DND-41 (cell line): ENCODE data around the gene COL26A1.

Source experiments
- ATAC-seq: fragments of 200-7000 bp; cut with Tn5 transposase; 3 replicates; pipeline ENCODE4 v1.9.1; 2021; ENCODE audit warnings: low read depth; ENCODE audit not compliant: insufficient read depth
- DNase-seq: peaks from one replicate; pipeline ENCODE4 v3.0.0-alpha.2; 2020
- H2AFZ ChIP-seq: 2 replicates; pipeline ENCODE4 v1.6.0; 2012; ENCODE audit warnings: low read depth, low read length
- H3K27ac ChIP-seq: 2 replicates; pipeline ENCODE4 v1.5.1; 2012; ENCODE audit warnings: low read length, inconsistent platforms
- H3K27me3 ChIP-seq: fragments of 200-600 bp; sonication (generic); 2 replicates; pipeline ENCODE4 v1.6.0; 2012; ENCODE audit warnings: low read length, mild to moderate bottlenecking, inconsistent platforms; ENCODE audit not compliant: insufficient read depth, poor library complexity
- H3K36me3 ChIP-seq: 2 replicates; pipeline ENCODE4 v1.5.1; 2012; ENCODE audit warnings: low read length, inconsistent platforms; ENCODE audit not compliant: insufficient read depth
- H3K4me1 ChIP-seq: 2 replicates; pipeline ENCODE4 v1.5.1; 2012; ENCODE audit warnings: mild to moderate bottlenecking, low read length; ENCODE audit not compliant: insufficient read depth
- H3K4me2 ChIP-seq: 2 replicates; pipeline ENCODE4 v1.6.0; 2012; ENCODE audit warnings: mild to moderate bottlenecking, moderate library complexity, low read length, inconsistent platforms; ENCODE audit not compliant: insufficient read depth
- H3K4me3 ChIP-seq, 2 experiments: fragments of 200-600 bp in 1 of 2; shearing (Covaris generic) in 1 of 2; 2 replicates each; pipeline ENCODE4 v1.5.1; 2012 to 2016; ENCODE audit warnings: inconsistent platforms in 2 of 2, low read length in 2 of 2, mild to moderate bottlenecking in 2 of 2, low read depth in 1 of 2, moderate library complexity in 1 of 2
- H3K79me2 ChIP-seq: 2 replicates; pipeline ENCODE4 v1.6.0; 2012; ENCODE audit warnings: low read length, inconsistent platforms; ENCODE audit not compliant: insufficient read depth
- H3K9ac ChIP-seq: 2 replicates; pipeline ENCODE4 v1.6.0; 2012; ENCODE audit warnings: low read depth, mild to moderate bottlenecking, inconsistent platforms, low read length, moderate library complexity
- H3K9me3 ChIP-seq: 2 replicates; pipeline ENCODE4 v1.5.1; 2012; ENCODE audit warnings: low read length, moderate library complexity, mild to moderate bottlenecking, inconsistent platforms; ENCODE audit not compliant: insufficient read depth, severe bottlenecking
- H4K20me1 ChIP-seq: 2 replicates; pipeline ENCODE4 v1.6.0; 2012; ENCODE audit warnings: low read length; ENCODE audit not compliant: insufficient read depth
- EZH2 ChIP-seq: IDR thresholded peaks from 3 replicates; pipeline ENCODE4 v1.6.1; 2012; ENCODE audit warnings: borderline replicate concordance, low read depth, mild to moderate bottlenecking, moderate library complexity, low read length, inconsistent platforms; ENCODE audit not compliant: severe bottlenecking
- TF ChIP-seq, protein P1 (sequence below): IDR thresholded peaks from 2 replicates; pipeline ENCODE4 v1.5.1; 2012; ENCODE audit warnings: borderline replicate concordance, low read length, moderate library complexity, mild to moderate bottlenecking; ENCODE audit not compliant: poor library complexity, severe bottlenecking; ENCODE audit errors: extremely low read depth

COL26A1 gene

GRCh38 chr7:101534873-101535272 is 172.2 kb downstream of the COL26A1 start:
- TF ChIP-seq, protein P1, sequence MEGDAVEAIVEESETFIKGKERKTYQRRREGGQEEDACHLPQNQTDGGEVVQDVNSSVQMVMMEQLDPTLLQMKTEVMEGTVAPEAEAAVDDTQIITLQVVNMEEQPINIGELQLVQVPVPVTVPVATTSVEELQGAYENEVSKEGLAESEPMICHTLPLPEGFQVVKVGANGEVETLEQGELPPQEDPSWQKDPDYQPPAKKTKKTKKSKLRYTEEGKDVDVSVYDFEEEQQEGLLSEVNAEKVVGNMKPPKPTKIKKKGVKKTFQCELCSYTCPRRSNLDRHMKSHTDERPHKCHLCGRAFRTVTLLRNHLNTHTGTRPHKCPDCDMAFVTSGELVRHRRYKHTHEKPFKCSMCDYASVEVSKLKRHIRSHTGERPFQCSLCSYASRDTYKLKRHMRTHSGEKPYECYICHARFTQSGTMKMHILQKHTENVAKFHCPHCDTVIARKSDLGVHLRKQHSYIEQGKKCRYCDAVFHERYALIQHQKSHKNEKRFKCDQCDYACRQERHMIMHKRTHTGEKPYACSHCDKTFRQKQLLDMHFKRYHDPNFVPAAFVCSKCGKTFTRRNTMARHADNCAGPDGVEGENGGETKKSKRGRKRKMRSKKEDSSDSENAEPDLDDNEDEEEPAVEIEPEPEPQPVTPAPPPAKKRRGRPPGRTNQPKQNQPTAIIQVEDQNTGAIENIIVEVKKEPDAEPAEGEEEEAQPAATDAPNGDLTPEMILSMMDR: no peak
- TF ChIP-seq EZH2: no peak
- Histone ChIP-seq H3K9ac (no peak overlapping the region), H3K4me2 (no peak overlapping the region), H3K4me1 (peaks cover 3% of the 10 kb centered on the region; the same call in 1 of the 2 replicates), H3K9me3 (no peaks in the 10 kb centered on the region), H2AFZ (no peak overlapping the region), H3K36me3 (no peaks in the 10 kb centered on the region), H3K27ac (no peak overlapping the region), H4K20me1 (peaks cover 3% of the 10 kb centered on the region; the same call in 1 of the 2 replicates), H3K79me2 (no peaks in the 10 kb centered on the region), H3K27me3 (peaks cover 17% of the 10 kb centered on the region), H3K4me3 (no peak overlapping the region)
- DNase-seq: no peak
- ATAC-seq: no peak

DNA sequence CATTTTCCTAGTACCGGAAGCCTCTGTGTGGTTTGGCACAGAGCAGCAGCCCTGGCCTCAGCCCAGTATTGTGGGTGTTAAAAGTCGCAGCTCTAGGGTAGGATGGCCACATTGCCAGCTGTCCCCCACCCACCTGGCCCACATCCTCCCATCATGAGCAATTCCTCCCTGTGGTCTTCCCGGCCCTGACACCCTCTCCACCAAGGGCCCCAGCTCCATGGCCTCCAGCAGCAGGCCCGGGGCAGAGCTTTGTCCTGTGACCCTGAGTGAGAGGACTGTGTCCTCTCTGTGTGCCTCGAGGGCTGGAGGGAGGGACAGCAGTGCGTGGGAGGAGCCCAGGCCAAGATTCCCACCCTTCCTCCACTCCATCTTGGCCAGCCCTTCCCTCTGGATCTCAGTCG is 172.7 kb downstream of the COL26A1 start:
- no peak for TF ChIP-seq EZH2
- TF ChIP-seq, protein P1: no peak
- no peak overlapping the region for H3K4me3 ChIP-seq
- H3K27ac ChIP-seq: no peak overlapping the region
- peaks cover 17% of the 10 kb centered on the region for H3K27me3 ChIP-seq
- H3K79me2 ChIP-seq: no peaks in the 10 kb centered on the region
- peaks cover 3% of the 10 kb centered on the region; the same call in 1 of the 2 replicates for H4K20me1 ChIP-seq
- no peak for DNase-seq
- no peak overlapping the region for H3K9ac ChIP-seq
- no peak overlapping the region for H2AFZ ChIP-seq
- ATAC-seq: no peak
- H3K9me3 ChIP-seq: no peaks in the 10 kb centered on the region
- no peaks in the 10 kb centered on the region for H3K36me3 ChIP-seq
- H3K4me2 ChIP-seq: no peak overlapping the region
- peaks cover 3% of the 10 kb centered on the region; the same call in 1 of the 2 replicates for H3K4me1 ChIP-seq

- ATAC-seq (no peak), DNase-seq (no peak)
- TF ChIP-seq, protein P1: no peak
- peaks cover 15% of the 10 kb centered on the region for H3K27me3 ChIP-seq
- peaks cover 3% of the 10 kb centered on the region; the same call in 1 of the 2 replicates for H3K4me1 ChIP-seq
- no peaks in the 10 kb centered on the region for H3K9me3 ChIP-seq
- H3K9ac ChIP-seq: no peak overlapping the region
- H3K4me3 ChIP-seq: no peak overlapping the region
- H3K79me2 ChIP-seq: no peaks in the 10 kb centered on the region
- H4K20me1 ChIP-seq: peaks cover 3% of the 10 kb centered on the region; the same call in 1 of the 2 replicates
- no peak overlapping the region for H3K27ac ChIP-seq
- no peak overlapping the region for H3K4me2 ChIP-seq
- no peak overlapping the region for H2AFZ ChIP-seq
- H3K36me3 ChIP-seq: no peaks in the 10 kb centered on the region
Observed at GRCh38 chr7:101536232-101536631, 173.6 kb downstream of the COL26A1 start.

GRCh38 chr7:101536668-101537067 is 174.0 kb downstream of the COL26A1 start:
- Histone ChIP-seq H3K9me3 (no peaks in the 10 kb centered on the region), H3K27me3 (peaks cover 10% of the 10 kb centered on the region), H3K4me2 (no peak overlapping the region), H3K36me3 (no peaks in the 10 kb centered on the region), H3K27ac (no peak overlapping the region), H4K20me1 (peaks cover 3% of the 10 kb centered on the region; the same call in 1 of the 2 replicates), H3K9ac (no peak overlapping the region), H2AFZ (no peak overlapping the region), H3K4me1 (peaks cover 3% of the 10 kb centered on the region; the same call in 1 of the 2 replicates), H3K4me3 (no peak overlapping the region), H3K79me2 (no peaks in the 10 kb centered on the region)
- TF ChIP-seq EZH2: no peak
- TF ChIP-seq, protein P1: no peak
- DNase-seq (no peak), ATAC-seq (no peak)
